Endodermal cell (in vitro differentiated cells): Measurements from ENCODE around the gene COL1A1. TPM values are rescaled to one million over a fixed set of nuclear protein-coding genes. Genes with fewer than 3 reads are reported as not detected.

Experiments used
- DNase-seq: peaks from one replicate; pipeline ENCODE4 v3.0.0-alpha.2; 2017
- H3K27ac ChIP-seq: 2 replicates; pipeline ENCODE4 v1.5.1; 2013; ENCODE audit warnings: mild to moderate bottlenecking, low read depth, low read length, moderate library complexity
- H3K27me3 ChIP-seq: 2 replicates; pipeline ENCODE4 v1.6.1; 2013; ENCODE audit warnings: mild to moderate bottlenecking, low read length, moderate library complexity; ENCODE audit not compliant: insufficient read depth, control insufficient read depth, poor library complexity, severe bottlenecking
- H3K36me3 ChIP-seq: 2 replicates; pipeline ENCODE4 v1.7.0; 2013; ENCODE audit warnings: mild to moderate bottlenecking, low read length, moderate library complexity; ENCODE audit not compliant: control insufficient read depth, insufficient read depth
- H3K4me1 ChIP-seq: one replicate; pipeline ENCODE4 v1.7.0; 2013; ENCODE audit warnings: low read length; ENCODE audit not compliant: control insufficient read depth, insufficient read depth
- H3K4me3 ChIP-seq: 2 replicates; pipeline ENCODE4 v1.5.1; 2013; ENCODE audit warnings: mild to moderate bottlenecking, low read length, moderate library complexity
- H3K9ac ChIP-seq: 2 replicates; pipeline ENCODE4 v1.6.1; 2013; ENCODE audit warnings: mild to moderate bottlenecking, low read length, moderate library complexity; ENCODE audit not compliant: poor library complexity, severe bottlenecking; ENCODE audit errors: extremely low read depth
- H3K9me3 ChIP-seq: 2 replicates; pipeline ENCODE4 v1.6.1; 2013; ENCODE audit warnings: mild to moderate bottlenecking, low read length, moderate library complexity; ENCODE audit not compliant: control insufficient read depth
- H3K27ac Mint-ChIP-seq: 2 replicates; pipeline ENCODE4 v1.8.0; 2020; ENCODE audit warnings: mixed read lengths
- H3K27me3 Mint-ChIP-seq: 2 replicates; pipeline ENCODE4 v1.8.0; 2021; ENCODE audit warnings: mild to moderate bottlenecking, mixed read lengths; ENCODE audit not compliant: insufficient read depth
- H3K36me3 Mint-ChIP-seq: 2 replicates; pipeline ENCODE4 v1.8.0; 2020; ENCODE audit warnings: low read depth, mixed read lengths
- H3K4me1 Mint-ChIP-seq: 2 replicates; pipeline ENCODE4 v1.8.0; 2020; ENCODE audit warnings: mixed read lengths
- H3K4me3 Mint-ChIP-seq: 2 replicates; pipeline ENCODE4 v1.8.0; 2020; ENCODE audit warnings: mild to moderate bottlenecking, moderate library complexity, mixed read lengths
- H3K9me3 Mint-ChIP-seq: 2 replicates; pipeline ENCODE4 v1.8.0; 2020; ENCODE audit warnings: mild to moderate bottlenecking, mixed read lengths
- WGBS, 2 experiments: methylation state at CpG; one replicate each; pipeline versions ENCODE4 v1.1.5 to v1.1.7; 2013; ENCODE audit warnings: missing lambda C conversion rate in 2 of 2, mixed read lengths in 1 of 2; ENCODE audit not compliant: insufficient coverage in 1 of 2, insufficient read length in 1 of 2; 5-methylcytosine and 5-hydroxymethylcytosine counted together
- total RNA-seq, 2 donors: library from RNA; stranded (reverse); fragmentation: NEBNext Ultra II Directional in 1 of 2; extraction: Animal tissue kit (Norgen Biotek cat#: 25700) in 1 of 2; gene quantifications; 2 replicates in 1 of 2; 3 replicates in 1 of 2; pipeline ENCODE4 v1.2.1, GENCODE V29; 2021
- TF ChIP-seq, protein P1 (sequence below): fragments of 200-600 bp; sonication (generic); conservative IDR thresholded peaks from 2 replicates; pipeline ENCODE4 v1.5.0; 2021; ENCODE audit warnings: antibody characterized with exemption, mild to moderate bottlenecking

COL1A1 gene
- total RNA-seq, 2 donors from 2014 or later, result 62.2 to 85.6 TPM

DNA sequence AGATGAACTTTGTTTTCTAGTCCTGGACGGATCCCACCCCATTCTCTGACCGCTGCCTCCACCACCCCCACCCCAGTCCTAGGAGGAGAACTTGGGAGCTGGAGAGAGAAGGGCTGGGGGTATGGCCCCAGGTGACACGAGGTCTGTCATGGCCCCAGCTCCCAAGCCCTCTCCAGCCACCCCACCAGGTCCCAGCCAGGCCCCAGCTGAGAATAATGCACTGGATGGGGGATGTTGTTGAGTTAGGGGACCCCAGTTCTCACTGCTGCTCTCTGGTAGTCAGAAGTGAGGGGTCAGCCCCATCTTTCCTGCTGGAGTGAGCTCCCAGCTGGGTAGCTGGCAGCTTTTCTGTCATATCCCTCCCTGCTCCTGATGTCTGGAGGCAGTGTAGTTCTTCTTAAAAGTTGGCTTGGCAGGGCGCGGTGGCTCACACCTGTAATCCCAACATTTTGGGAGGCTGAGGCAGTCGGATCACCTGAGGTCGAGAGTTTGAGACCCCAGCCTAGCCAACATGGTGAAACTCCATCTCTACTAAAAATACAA is 4.6 kb upstream of the COL1A1 start:
- Mint-ChIP-seq H3K4me1 (peaks cover 45% of the 10 kb centered on the region), H3K27me3 (peaks cover 60% of the 10 kb centered on the region), H3K36me3 (no peaks in the 10 kb centered on the region), H3K27ac (no peak overlapping the region), H3K9me3 (no peaks in the 10 kb centered on the region), H3K4me3 (no peak overlapping the region)
- Histone ChIP-seq H3K27ac (no peak overlapping the region), H3K36me3 (no peaks in the 10 kb centered on the region), H3K4me3 (no peak overlapping the region), H3K9ac (no peak overlapping the region), H3K27me3 (peaks cover 19% of the 10 kb centered on the region), H3K9me3 (no peaks in the 10 kb centered on the region), H3K4me1 (peaks cover 20% of the 10 kb centered on the region)
- no peak for DNase-seq
- TF ChIP-seq, protein P1, sequence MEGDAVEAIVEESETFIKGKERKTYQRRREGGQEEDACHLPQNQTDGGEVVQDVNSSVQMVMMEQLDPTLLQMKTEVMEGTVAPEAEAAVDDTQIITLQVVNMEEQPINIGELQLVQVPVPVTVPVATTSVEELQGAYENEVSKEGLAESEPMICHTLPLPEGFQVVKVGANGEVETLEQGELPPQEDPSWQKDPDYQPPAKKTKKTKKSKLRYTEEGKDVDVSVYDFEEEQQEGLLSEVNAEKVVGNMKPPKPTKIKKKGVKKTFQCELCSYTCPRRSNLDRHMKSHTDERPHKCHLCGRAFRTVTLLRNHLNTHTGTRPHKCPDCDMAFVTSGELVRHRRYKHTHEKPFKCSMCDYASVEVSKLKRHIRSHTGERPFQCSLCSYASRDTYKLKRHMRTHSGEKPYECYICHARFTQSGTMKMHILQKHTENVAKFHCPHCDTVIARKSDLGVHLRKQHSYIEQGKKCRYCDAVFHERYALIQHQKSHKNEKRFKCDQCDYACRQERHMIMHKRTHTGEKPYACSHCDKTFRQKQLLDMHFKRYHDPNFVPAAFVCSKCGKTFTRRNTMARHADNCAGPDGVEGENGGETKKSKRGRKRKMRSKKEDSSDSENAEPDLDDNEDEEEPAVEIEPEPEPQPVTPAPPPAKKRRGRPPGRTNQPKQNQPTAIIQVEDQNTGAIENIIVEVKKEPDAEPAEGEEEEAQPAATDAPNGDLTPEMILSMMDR, result no peak
- 92 to 98% methylated on average over 4 of the region's 7 CpGs for WGBS, 2 experiments

DNA sequence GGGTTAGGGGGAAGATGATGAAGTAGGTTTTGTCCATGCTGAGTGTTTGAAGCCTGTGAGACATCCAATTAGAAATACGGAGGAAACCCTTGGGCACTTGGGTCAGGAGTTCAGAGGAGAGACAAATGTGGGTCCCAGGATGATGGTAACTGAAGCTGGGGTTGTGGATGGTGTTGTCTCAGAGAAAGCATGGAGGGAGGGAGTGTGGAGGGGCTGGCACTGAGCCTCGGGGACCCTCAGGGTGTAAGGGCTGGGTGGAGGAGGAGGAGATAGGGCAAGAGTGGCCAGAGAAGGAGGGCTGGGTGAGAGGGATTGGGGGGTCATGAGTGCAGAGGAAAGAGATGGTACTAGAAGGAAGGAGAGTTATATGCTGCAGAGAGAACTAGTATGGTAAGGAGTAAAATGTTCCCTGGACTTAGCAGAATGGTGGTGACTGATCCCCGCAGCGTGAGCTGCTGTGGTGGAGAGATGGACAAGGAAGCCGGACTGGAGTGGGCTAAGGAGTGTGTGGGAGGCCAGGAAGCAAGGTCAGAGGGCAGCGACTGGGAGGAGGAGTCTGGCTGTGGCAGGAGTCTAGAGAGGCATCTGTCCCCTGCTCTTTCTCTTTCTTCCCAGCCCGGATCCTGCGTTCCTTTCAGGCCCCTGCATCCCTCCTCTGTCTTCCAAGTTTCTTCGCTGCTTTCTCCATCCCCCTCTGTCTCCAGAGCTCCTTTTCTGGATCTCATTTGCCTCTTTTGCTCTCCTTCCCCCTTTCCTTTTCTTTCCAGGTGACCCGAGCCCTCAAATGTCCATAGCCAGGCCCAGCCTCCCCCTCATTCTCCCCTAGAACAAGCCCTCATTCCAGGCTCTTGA is 3.9 kb upstream of the COL1A1 start:
- Histone ChIP-seq H3K9me3 (no peaks in the 10 kb centered on the region), H3K4me1 (peaks cover 13% of the 10 kb centered on the region), H3K4me3 (no peak overlapping the region), H3K27ac (no peak overlapping the region), H3K36me3 (no peaks in the 10 kb centered on the region), H3K9ac (no peak overlapping the region), H3K27me3 (peaks cover 23% of the 10 kb centered on the region)
- no peak overlapping the region for H3K27ac Mint-ChIP-seq
- peaks cover 46% of the 10 kb centered on the region for H3K4me1 Mint-ChIP-seq
- H3K27me3 Mint-ChIP-seq, result peaks cover 65% of the 10 kb centered on the region
- H3K9me3 Mint-ChIP-seq, result no peaks in the 10 kb centered on the region
- no peaks in the 10 kb centered on the region for H3K36me3 Mint-ChIP-seq
- no peak overlapping the region for H3K4me3 Mint-ChIP-seq
- WGBS, 2 experiments, result 65 to 84% methylated on average over 9 to 10 of the region's 10 CpGs
- no peak for DNase-seq
- TF ChIP-seq, protein P1, result no peak

DNA sequence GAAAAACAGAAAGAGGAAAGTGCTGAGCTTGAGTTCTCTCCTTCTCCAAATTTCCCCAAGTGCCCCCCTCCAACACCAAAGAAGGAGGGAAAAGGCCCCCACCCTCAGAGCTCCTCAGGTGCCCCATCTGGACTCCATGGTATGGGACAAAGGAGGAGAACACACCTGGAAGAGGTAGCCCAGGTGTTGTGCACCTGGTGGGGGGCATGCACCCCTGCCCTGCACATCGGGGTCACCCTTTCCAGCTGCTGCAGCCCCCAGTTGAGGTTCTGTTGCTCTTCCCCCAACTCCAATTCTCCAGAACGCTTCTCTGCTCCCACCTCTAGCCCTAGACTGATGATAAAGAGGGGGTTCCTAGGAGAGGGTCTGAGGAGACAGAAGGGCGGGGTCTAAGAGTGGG is 3.0 kb upstream of the COL1A1 start:
- Mint-ChIP-seq H3K27ac (no peak overlapping the region), H3K9me3 (no peaks in the 10 kb centered on the region), H3K27me3 (peaks cover 64% of the 10 kb centered on the region), H3K36me3 (no peaks in the 10 kb centered on the region), H3K4me3 (no peak overlapping the region), H3K4me1 (peaks cover 37% of the 10 kb centered on the region)
- TF ChIP-seq, protein P1, result no peak
- no peaks in the 10 kb centered on the region for H3K9me3 ChIP-seq
- H3K36me3 ChIP-seq, result no peaks in the 10 kb centered on the region
- no peak overlapping the region for H3K9ac ChIP-seq
- peaks cover 8% of the 10 kb centered on the region for H3K4me1 ChIP-seq
- no peak overlapping the region for H3K4me3 ChIP-seq
- peaks cover 23% of the 10 kb centered on the region for H3K27me3 ChIP-seq
- H3K27ac ChIP-seq, result no peak overlapping the region
- WGBS, 2 experiments, result 88 to 93% methylated on average over 3 of the region's 3 CpGs
- DNase-seq, result no peak
